Measurements from ENCODE around the gene CREBBP. TPM values are rescaled to one million over a fixed set of nuclear protein-coding genes. Genes with fewer than 3 reads are reported as not detected.
A peak's percentile ranks its signal among the peaks of the same experiment; 100 is the strongest.
"Not testable (repeated sequence)": the region's sequence is repeated elsewhere in the genome, so short reads cannot be mapped to it uniquely, and the experiment has no call there.

CREBBP gene
- total RNA-seq, 4 donors from 2014 or later: 48.2 to 112 (median 74.9) TPM

DNA sequence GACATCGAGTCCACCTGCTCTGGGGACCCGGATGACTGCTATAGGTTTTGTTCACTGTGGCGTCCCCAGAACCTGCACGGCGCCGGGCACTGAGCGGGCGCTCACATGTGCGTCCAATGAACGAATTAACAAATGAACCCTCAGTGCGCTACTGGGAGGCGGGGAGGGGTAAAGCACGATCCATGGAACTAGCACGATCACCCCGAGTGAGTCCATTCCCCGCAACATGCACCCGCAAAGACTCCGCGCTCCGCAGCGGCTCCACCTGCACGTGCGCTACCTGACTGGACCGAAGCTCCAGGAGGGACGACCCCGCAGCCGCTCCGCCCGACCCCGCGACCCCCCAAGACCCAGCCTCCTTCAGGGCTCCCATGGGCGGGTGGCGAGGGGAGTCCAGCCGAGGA is 163.7 kb downstream of the CREBBP start:
- peaks cover 13 to 27% (median 23%) of the 10 kb centered on the region in 4 donors for H3K4me1 ChIP-seq
- H3K36me3 ChIP-seq: peaks cover 0 to 20% (median 8%) of the 10 kb centered on the region in 4 donors
- no peaks in the 10 kb centered on the region for H3K27me3 ChIP-seq
- H3K9me3 ChIP-seq: no peaks in the 10 kb centered on the region
- peak overlapping the region; percentile 87 to 95 (median 90) for H3K27ac ChIP-seq (replicated peaks in 1 of 4)
- no peak for TF ChIP-seq POLR2AphosphoS5 (IDR thresholded peaks at IDR 0.05)
- no peak for TF ChIP-seq EP300 (IDR thresholded peaks at IDR 0.05)
- no peak for TF ChIP-seq POLR2A (IDR thresholded peaks at IDR 0.05; ENCODE audit: low read depth)
- TF ChIP-seq CTCF (IDR thresholded peaks at IDR 0.05): no peak
- intact Hi-C loops (cut with DNase I): no loop called here
- H3K4me3 ChIP-seq: peak overlapping the region; percentile 88 to 99 (median 98)
- no peak for DNase-seq (ENCODE audit: extremely low spot score)
- 0% methylated on average over 7 of the region's 34 CpGs for WGBS

GRCh38 chr16:3715430-3715829 is 165.1 kb downstream of the CREBBP start:
- no peaks in the 10 kb centered on the region for H3K9me3 ChIP-seq
- peaks cover 0 to 20% (median 8%) of the 10 kb centered on the region in 4 donors for H3K36me3 ChIP-seq
- no peak overlapping the region for H3K27ac ChIP-seq (replicated peaks in 1 of 4)
- WGBS: 89% methylated on average over 7 of the region's 7 CpGs
- no peaks in the 10 kb centered on the region for H3K27me3 ChIP-seq
- H3K4me1 ChIP-seq: peaks cover 13 to 27% (median 23%) of the 10 kb centered on the region in 4 donors
- no peak overlapping the region for H3K4me3 ChIP-seq
- TF ChIP-seq CTCF (IDR thresholded peaks at IDR 0.05) (no peak), EP300 (IDR thresholded peaks at IDR 0.05) (no peak), POLR2AphosphoS5 (IDR thresholded peaks at IDR 0.05) (no peak), POLR2A (IDR thresholded peaks at IDR 0.05; ENCODE audit: low read depth) (no peak)
- no peak for DNase-seq (ENCODE audit: extremely low spot score)
- intact Hi-C loops (cut with DNase I): no loop called here

- intact Hi-C loops (cut with DNase I); DNase-seq (ENCODE audit: extremely low spot score); H3K27ac ChIP-seq (replicated peaks in 1 of 4); H3K27me3 ChIP-seq; H3K9me3 ChIP-seq; H3K4me3 ChIP-seq: not testable (repeated sequence)
- WGBS: 96% methylated on average over 10 of the region's 10 CpGs
- Histone ChIP-seq H3K36me3 (peaks cover 0 to 24% (median 8%) of the 10 kb centered on the region in 4 donors), H3K4me1 (peaks cover 13 to 27% (median 23%) of the 10 kb centered on the region in 4 donors)
Observed at GRCh38 chr16:3714378-3714777, 166.1 kb downstream of the CREBBP start.

- Histone ChIP-seq H3K27me3 (no peaks in the 10 kb centered on the region), H3K4me3 (no peak overlapping the region), H3K9me3 (no peaks in the 10 kb centered on the region), H3K36me3 (peaks cover 0 to 24% (median 8%) of the 10 kb centered on the region in 4 donors), H3K4me1 (peaks cover 13 to 27% (median 23%) of the 10 kb centered on the region in 4 donors), H3K27ac (replicated peaks in 1 of 4) (no peak overlapping the region)
- 89% methylated on average over 15 of the region's 15 CpGs for WGBS
- TF ChIP-seq POLR2A (IDR thresholded peaks at IDR 0.05; ENCODE audit: low read depth): no peak
- intact Hi-C loops (cut with DNase I): no loop called here
- DNase-seq (ENCODE audit: extremely low spot score): no peak
Observed at GRCh38 chr16:3713587-3714242, 166.8 kb downstream of the CREBBP start.

- Histone ChIP-seq H3K27me3 (no peaks in the 10 kb centered on the region), H3K9me3 (no peaks in the 10 kb centered on the region), H3K27ac (replicated peaks in 1 of 4) (no peak overlapping the region), H3K36me3 (peaks cover 0 to 24% (median 8%) of the 10 kb centered on the region in 4 donors), H3K4me1 (peaks cover 8 to 22% (median 17%) of the 10 kb centered on the region in 4 donors), H3K4me3 (no peak overlapping the region)
- WGBS: 80% methylated on average over 11 of the region's 16 CpGs
- no peak for TF ChIP-seq CTCF (IDR thresholded peaks at IDR 0.05)
- TF ChIP-seq POLR2AphosphoS5 (IDR thresholded peaks at IDR 0.05): no peak
- TF ChIP-seq POLR2A (IDR thresholded peaks at IDR 0.05; ENCODE audit: low read depth): no peak
- TF ChIP-seq EP300 (IDR thresholded peaks at IDR 0.05): no peak
- DNase-seq (ENCODE audit: extremely low spot score): no peak
- intact Hi-C loops (cut with DNase I): no loop called here
Observed at GRCh38 chr16:3712861-3713372, 167.6 kb downstream of the CREBBP start.
